NCI-H128 (cell line): ENCODE data around the gene TELO2.

Experiments
- DNase-seq: peaks from one replicate; lab custom pipeline; 2025; ENCODE audit not compliant: unreplicated experiment; lab: John Stamatoyannopoulos, UW

TELO2 gene

DNA sequence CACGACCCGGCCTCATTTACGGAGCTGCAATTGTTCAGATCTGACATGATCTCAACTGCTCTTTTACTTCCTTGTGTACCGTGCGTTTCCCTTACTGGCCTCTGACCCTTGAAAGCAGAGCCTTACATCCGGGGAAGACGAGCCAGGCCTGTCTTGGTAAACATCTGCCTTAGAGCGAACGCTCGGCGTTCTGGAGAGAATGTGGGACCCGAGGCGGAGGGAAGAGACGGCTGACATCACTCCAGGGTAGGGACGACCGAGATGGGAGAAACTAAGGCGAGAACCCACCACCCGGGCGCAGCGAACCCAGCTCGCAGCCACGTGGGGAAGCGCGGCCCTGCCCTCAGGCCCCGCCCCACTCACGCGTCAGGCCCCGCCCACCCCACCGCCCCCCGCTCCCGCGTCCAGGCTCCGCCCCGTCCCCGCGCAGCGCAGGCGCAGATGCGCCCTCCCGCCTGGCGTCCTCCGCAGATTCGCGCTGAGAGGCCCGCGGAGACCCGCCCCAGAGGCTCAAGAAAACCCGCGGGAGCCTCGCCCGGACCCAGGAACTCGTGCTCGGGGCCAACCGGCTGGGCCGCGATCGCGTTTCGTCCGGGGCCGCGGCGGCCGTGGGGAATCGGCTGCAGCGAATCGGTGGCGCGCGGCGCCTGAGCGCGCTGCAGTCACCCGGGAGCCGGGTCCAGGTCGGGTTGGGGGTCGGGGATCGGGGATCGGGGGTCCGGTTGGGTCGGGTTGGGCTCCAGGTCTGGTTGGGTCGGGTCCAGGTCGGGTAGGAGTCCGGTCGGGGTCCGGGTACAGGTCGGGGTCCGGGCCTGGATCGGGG, at the start of gene TELO2:
Gene TELO2, plus strand, starts transcription at position 438 of the 823 bp plus-strand sequence. CDS start 922 bp downstream, outside the sequence.
- no peak for DNase-seq

DNA sequence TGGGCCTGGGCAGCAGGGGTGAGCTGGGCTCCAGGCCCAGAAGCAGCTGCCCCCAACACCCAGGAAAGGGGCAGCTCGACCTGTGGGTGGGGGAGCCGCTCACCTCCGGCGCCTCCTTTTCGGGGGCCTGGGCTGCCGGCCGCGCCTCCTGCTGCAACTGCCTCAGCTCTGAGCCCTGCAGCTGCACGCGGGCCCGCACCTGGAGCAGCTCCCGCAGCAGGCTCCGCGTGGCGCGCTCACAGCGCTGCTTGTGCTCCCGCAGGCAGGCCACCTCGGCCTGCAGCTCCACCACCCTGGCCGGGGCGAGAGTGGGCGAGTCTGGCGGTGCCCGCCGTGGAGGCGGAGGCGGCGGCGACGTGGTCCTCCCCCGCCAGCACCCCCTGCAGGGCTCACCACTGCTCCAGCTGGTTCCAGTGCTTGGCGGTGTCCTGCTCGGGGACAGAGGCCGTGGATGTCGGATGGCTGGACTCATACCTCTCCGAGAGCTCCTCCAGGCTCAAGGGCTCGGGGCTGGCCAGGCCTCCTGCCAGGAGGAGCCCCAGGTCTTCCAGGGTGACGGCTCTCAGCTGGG, 49.7 kb upstream of the TELO2 start:
- no peak for DNase-seq

DNA sequence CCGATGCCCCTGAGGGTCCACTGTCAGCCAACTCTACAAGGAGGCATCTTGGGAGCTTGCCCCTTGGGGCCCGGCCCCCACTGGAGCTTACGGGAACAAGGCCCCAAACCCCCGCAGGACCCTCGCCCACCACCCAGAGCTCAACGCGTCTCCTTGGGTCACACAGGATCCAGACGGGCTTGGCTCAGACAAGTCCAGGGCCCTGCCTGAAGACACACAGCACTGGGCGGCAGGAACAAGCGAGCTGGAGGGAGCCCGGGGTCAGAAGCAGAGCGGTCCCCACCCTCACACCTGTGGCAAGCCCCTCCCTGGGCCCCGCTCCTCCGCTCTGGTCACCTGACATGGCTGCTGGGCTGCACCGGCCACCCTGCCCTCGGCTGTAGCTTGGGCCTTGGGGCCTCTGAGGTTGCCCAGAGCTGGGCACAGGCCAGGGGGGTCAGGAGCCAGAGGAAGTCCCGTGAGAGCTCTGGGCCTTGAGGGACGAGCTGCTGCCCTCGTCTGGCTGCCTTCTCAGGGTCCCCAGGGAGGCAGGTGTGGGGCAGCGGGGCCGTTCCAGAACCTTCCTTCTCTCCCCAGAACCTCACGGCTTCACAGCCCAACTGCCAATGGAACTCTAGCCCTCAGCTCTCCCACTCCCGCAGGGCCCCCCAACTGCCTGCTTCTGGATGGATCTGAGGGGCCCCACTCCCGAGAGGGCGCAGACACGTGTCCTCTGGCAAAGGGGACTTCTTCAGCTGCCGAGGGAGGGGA, 49.0 kb upstream of the TELO2 start, which contains the start of gene CCDC154:
Gene CCDC154, minus strand, starts transcription at position 577 of the 750 bp plus-strand sequence. Its CDS starts 234 bp downstream, at position 343.
- DNase-seq = no peak

DNA sequence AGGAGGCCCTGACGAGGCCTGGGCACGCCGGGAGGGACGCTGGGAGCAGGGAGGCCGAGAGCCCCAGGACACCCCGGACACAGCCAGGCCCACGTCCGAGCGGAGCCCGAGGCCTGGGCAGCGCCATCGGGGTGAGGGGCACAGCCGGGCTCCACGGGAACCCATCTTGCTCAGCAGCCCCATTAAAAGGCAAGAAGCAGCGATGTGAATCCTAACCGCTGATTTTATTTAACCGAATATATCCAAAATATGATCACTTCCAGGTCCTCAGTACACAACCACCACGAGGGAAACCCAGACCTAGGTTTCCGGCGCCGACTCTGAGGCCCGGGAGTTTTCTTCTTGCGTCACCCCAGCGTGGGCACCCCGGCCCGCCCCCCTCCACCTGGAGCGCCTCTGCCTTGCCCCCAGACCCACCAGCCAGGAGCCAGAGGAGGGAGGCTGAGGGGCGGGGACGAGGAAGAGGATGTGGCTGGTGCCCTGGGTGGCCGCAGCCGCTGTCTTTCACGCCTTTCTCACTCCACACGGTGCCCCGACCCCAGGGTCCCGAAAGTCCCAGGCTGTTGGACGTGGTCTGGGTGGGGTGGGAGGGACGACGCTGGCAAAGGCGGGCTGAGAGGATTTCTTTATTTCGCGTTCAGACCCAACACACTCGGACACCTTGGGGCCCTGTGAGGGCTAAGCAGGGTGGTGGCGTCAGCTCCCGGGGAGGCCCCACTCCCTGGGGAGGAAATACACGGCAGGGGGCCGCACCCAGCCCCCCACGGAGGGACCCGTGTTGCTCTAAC, 48.2 kb upstream of the TELO2 start:
- DNase-seq = no peak

DNA sequence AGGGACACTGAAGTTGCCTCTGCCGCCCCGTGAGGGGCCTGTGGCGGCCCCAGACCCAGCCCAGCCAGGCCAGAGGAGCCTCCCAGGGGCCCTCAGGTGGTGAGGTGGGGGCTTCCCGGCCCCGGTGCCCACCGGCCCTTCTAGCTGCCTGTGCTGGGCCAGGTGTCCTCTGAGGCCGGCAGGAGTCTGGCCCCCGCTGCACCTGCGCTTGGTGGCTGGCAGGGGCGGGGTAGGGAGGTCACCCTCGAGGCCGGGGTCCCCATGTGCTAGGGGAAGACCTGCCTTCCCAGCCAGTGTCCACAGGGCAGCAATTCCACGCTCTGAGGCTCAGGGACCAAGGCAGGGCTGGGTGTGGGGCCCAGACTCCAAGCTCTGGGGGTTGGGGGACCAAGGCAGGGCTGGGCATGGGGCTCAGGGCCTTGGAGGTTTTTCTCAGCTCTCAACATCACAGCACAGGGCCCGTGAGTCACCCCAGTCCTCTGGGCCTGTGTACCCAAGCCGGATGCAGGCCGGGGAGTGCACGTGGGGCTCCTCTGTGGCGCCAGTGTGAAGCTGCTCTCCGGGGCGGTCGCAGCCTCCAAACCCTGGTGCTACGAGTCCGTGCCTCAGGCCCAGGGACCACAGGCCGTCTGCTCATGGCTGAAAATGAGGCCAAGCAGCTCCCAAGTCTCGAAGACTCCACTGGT, 47.5 kb upstream of the TELO2 start:
- DNase-seq = no peak

DNA sequence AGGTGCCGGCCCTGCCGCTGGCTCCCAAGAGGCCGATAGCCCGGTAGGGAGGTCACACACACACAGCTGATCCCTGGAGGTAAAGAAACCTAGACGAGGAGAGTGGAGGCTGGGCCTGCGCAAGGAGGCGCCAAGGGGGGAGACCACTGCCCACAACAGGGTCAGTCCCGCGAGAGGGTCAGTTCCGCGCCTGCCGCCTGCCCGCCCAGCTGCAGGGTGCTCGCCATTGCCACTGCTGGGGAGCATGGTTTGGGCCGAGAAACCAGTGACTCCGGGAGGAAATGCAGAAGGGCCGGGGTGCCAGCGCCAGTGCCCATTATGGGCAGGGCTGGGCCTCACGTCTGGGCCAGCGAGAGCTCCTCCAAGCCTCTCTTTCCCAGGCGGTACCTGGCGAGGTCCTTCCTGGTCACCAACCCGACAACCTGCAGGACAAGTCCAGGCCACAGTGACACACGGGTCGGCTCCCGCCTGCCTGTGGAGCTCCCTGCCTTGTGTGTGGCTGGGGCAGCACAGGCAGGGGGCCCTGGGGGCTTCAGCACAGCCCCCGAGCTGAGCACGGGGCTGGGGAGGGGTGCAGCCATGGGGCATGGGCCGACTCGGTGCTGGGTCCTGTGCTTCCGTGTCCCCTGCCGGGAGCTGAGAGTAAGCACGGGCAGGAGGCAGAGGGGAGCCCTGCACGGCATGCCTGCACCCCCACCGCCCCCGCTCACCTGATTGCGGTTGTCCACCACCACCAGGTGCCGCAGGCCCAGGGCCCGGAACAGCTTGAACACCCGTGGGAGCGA, 46.7 kb upstream of the TELO2 start:
- no peak for DNase-seq

DNA sequence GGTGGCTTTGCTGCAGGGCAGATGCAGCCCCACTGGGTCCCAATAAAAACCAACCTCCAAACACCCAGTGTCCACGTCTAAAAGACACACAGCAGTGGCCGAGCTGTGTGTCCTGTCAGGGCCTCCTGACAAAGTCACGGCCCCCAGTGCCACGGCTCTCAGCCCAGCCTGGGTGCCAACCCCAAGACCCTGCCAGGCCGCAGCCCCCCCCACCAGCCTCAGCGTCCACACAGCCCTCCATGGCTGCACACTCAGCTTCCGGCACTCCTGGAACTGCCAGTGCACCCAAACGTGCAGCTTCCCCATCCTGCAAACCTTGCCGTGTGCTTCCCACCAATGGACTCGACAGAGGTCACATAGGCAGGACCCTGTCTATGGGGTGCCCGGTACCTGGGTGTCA, 45.2 kb upstream of the TELO2 start:
- no peak for DNase-seq

DNA sequence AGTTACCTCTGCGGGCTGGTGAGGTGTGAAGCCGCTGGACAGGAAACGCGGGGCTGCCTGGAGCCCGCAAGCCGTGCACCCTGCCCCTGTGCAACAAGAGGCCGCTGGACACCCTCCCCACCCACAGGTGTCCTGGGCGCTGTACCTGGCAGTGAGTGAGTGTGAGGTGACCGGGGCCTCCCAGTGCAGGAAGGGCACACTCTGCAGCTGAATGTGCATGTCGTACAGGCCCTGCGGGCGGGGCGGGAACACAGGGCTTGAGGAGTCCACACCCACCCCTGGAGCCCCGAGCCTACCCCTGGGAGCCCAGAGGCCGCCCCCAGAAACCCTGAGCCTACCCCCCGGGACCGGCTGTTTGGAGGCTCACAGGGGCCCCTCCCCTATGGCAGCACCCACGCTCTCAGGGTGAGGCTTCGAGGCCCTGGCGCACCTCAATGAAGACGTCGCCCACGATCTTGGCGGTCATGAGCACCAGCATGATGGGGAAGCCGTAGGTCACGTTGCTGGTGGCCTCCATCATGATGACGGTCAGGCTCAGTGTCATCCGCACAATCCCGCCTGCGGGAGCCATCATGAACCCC, 44.5 kb upstream of the TELO2 start:
- no peak for DNase-seq

DNA sequence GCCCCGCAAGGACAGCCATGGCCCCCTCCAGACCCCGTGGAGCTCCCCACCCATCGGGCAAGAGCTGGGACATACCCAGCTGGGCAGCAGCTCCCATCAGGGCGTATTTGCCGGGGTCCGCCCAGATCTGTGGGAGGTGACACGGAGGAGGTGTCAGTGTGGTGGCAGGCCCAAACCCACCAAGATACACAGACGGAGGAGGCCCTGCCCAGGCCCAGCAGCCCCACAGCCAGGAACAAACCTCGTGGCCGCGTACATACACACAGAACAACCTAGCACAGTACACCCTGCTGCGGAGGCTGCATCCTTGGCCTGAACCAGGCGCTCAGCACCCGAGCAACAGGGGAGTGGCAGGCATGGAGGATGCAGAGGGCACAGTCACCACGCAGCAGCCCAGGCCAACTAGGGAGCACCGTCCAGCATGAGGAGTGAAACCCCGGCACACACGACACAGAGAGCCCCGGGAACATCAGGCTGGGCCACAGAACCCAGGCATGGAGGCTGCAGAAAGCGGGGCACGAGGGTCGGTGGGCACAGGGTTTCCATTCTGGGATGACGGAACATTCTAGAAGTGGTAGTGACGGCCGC, 43.9 kb upstream of the TELO2 start:
- DNase-seq = no peak

DNA sequence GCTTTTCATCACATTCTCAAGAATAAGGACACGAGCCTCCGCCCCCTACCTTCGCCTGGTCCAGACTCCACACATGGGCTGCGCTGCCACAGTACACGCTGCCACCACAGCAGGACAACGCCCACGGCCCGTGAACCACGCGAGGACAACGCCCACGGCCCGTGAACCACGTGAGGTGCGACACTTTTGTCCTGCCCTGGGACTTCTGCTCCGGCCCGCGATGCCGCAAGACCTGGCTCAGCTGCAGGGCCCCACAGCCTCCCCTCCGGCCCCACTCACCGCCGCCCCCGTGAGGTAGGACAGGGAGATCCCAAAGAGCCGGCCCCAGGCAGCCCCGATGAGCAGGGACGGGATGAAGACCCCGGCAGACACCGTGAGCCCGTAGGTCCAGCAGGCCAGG, 42.9 kb upstream of the TELO2 start:
- no peak for DNase-seq

DNA sequence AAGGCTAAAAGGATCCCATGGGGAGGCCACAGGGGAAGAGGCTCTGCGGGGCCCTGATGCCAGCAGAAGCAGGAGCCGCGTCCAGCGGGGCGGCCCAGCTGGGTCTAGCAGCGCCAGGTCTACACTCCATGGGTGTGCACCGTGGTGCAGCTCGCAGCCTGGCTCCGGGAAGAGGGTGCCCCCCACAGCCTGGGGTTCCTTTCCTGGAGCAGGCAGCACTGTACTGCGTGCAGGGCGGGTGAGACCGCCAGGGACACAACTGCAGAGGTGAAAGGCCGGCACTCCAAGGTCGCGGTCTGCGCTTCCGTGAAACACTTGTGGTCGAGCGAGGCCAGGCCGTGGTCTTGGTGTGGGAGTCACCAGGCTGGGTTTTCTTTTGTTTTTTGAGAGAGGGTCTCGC, 42.3 kb upstream of the TELO2 start:
- DNase-seq = no peak

DNA sequence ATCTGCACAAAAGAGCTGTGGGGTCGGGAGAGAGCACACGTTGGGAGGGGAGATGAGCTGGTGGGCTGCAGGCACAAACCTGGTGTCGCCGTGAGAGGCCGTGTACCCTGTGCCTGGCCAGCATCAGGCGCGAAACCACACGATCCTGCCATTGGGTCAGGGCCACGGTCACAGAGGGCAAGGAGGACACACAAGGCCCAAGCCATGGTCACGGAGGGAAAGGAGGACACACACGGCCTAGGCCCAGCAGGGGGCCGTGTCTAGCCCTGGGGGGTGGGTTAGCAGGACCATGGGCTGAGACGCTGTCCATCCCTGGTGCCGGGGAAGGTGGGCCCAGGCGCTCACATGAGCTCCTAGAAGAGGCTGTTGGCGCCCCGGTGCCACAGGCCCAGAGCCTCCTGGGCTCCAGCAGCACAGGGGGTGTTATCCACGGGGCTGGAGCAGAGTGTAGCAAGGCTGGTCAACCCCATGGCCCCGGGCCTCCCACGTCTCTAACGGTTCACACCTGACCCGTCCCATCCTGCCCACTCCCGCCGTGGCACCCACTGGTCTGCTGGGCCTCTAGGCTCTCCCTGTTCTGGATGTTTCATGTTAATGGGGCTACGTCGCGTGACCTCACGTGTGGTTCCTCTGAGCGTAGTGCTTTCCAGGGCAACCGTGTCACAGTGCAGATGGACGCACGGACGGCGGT, 41.3 kb upstream of the TELO2 start:
- DNase-seq = no peak

DNA sequence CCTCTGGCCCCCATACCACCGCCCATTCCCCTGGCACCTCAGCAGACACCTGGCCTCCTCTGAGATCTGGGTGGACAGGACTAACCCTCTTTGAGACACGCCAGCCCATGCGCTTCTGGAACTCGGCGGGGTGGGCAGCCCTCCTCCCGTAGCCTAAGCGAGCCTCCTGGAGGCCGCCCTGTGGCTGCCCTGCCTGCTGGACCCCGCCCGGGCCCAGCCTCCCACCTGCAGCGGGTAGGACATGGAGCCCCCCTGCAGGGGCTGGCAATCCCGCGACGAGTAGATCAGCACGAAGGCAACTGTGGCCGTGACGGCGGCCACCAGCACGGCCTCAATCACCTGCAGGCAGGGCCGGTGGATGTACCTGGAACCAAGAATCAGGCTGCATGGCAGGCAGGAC, 40.6 kb upstream of the TELO2 start:
- no peak for DNase-seq

DNA sequence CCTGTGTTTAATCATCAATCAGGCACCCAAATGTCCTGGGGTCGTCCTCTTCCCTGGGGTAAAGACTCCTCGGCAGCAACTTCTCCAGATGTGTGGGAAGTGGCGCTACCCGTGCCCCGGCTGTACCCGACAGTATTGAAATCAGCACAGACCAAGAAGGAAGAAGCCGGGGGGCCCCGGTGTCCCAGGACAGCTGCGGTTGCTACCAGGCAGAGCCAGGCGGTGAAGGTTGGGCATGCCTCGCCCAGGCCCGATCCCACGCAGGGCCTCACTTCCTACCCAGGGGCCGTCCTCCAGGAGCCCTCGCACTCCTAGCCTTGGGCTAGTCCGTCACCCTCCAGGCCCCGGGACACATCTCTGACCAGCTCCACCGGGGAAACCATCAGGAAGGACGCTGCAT, 39.8 kb upstream of the TELO2 start:
- no peak for DNase-seq

DNA sequence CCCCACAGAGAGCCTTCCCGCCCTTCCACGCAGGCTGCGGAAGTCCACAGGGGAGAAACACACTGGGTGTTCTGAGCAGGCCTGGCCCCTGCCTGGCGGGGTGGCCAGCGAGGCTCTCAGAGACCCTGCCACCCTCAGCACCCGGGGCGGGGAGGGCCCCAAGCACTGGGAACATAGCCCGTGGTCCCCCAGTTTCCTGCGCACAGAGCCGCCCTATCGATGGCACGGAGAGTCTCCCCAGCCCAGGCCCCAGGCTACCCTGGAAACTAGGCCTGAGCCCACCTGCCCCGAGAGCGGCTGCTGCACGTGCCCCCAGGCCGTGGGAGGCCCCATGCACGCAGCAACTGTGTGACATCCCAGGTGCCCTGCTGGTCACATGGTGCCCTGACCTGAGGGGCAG, 38.6 kb upstream of the TELO2 start:
- DNase-seq = no peak

DNA sequence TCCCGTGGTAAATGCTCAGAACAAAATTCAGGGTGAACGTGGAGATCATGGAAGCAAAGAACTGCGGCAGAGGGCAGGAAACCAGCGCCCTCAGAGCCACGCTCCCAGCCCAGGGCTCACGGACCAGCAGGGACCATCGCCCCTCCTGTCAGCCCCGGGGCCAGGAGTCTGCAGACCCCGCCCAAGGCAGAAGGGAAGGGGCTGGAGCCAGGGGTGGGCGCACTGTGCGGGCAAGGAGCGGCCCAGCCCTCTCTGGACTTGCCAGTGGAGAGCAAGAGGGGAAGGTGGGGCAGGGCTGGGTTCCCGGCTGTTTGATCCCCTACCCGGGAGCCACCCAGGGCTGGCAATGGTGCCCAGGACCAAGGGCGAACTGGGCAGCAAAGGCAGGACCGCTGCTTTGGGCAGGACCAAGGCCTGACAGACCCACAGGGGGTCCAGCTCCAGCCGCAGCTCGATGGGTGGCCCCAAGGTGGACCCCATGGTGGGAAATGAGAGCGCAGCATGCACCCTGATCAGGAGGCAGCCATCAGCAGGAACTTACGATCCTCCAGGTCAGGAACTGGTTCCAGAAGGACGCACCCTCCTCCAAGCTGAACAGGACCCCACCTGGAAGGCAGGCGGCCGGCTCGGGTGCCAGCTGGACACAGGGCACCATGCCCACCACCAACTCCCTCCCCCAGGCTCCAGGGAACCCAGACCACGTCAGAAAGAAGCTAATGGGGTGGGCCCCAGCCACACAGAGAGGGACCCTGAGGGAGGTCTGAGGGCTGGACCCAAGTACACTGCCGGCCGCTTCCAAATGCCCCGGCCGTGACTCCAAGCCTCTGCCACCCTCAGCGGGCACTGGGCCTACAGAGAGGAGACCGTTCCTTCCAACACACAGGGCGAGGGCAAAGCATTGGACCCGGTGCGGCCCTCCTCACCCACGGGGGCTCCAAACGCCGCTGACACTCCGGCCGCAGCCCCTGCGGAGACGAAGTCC, 37.7 kb upstream of the TELO2 start:
- no peak for DNase-seq

DNA sequence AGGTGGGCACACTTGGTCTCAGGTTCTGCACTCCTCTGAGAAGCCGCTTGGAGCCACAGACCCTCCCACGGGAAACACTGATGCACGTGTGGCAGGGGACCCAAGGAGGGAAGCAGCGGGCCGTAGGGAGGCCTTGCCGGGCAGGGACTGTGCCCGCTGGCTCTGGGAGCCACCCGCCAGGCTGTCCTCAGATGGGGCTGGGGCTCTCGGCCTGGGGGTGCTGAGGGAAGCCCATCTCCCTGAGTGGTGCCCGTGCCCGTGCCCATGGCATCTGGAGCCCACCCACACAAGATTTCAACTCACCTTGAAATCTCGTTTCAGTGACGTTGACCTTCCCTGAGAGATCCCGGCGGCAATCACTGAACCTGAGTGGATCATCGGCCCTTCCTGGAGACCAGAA, 36.2 kb upstream of the TELO2 start:
- DNase-seq = no peak
